ENCODE results near the gene DCBLD1. TPM values are rescaled to one million over a fixed set of nuclear protein-coding genes. Genes with fewer than 3 reads are reported as not detected.

Gene DCBLD1
- total and polyA plus RNA-seq, 11 donors = 2.9 to 11.4 (median 4.0) TPM

GRCh38 chr6:117595099-117595923 is 112.8 kb downstream of the DCBLD1 start:
- Histone ChIP-seq H3K9me3 (peaks cover 0 to 4% (median 0%) of the 10 kb centered on the region in 12 donors), H3K36me3 (peaks cover 0 to 14% (median 4%) of the 10 kb centered on the region in 9 donors), H3K4me3 (no peak overlapping the region), H3K27ac (no peak overlapping the region), H3K4me1 (peaks cover 0 to 47% (median 31%) of the 10 kb centered on the region in 12 donors), H3K27me3 (no peaks in the 10 kb centered on the region)
- no peak for DNase-seq
- intact Hi-C loops (cut with DNase I) = no loop called here
- TF ChIP-seq CTCF (IDR thresholded peaks at IDR 0.05) (no peak), POLR2A (IDR thresholded peaks at IDR 0.05) (no peak)
- no peak for ATAC-seq
- WGBS, 4 donors = 97 to 98% (median 97%) methylated on average over 2 of the region's 2 CpGs

- 92 to 98% (median 97%) methylated on average over 2 of the region's 2 CpGs for WGBS, 4 donors
- TF ChIP-seq CTCF (IDR thresholded peaks at IDR 0.05) (no peak), POLR2A (IDR thresholded peaks at IDR 0.05) (no peak)
- peaks cover 0 to 45% (median 36%) of the 10 kb centered on the region in 12 donors for H3K4me1 ChIP-seq
- no peak overlapping the region for H3K27ac ChIP-seq
- ATAC-seq (no peak), DNase-seq (no peak)
- H3K4me3 ChIP-seq = no peak overlapping the region
- no peaks in the 10 kb centered on the region for H3K27me3 ChIP-seq
- intact Hi-C loops (cut with DNase I) = no loop called here
- peaks cover 0 to 11% (median 2%) of the 10 kb centered on the region in 9 donors for H3K36me3 ChIP-seq
- H3K9me3 ChIP-seq = peaks cover 0 to 4% (median 0%) of the 10 kb centered on the region in 12 donors
Observed at GRCh38 chr6:117597755-117598154, 115.3 kb downstream of the DCBLD1 start.

Other genes starting within 250 kb of the DCBLD1 start
- 10 to 100 TPM in 1 of 9 donors, 1 to 10 TPM in 1, under 1 TPM in 4, not detected in 3; 0.20 to 29.3 (median 0.54) TPM for gene VGLL2, start 217.1 kb upstream of the DCBLD1 start, total RNA-seq
- gene VGLL2, start 217.1 kb upstream of the DCBLD1 start, polyA plus RNA-seq = under 1 TPM in 1 of 2 donors, not detected in 1; 0.23 TPM
- under 1 TPM in 3 of 9 donors, not detected in 6; 0.04 to 0.07 (median 0.06) TPM for gene ROS1, start 56.7 kb upstream of the DCBLD1 start, total RNA-seq
- gene ROS1, start 56.7 kb upstream of the DCBLD1 start, polyA plus RNA-seq = under 1 TPM in 1 of 2 donors, not detected in 1; 0.01 TPM
- 10 to 100 TPM; 16.4 to 29.9 (median 21.5) TPM for gene GOPC, start 119.8 kb downstream of the DCBLD1 start, total RNA-seq
- gene GOPC, start 119.8 kb downstream of the DCBLD1 start, polyA plus RNA-seq = 10 to 100 TPM; 13.5 to 16.2 TPM
- gene NUS1, start 192.8 kb downstream of the DCBLD1 start, total RNA-seq = 10 to 100 TPM in 8 of 9 donors, 1 to 10 TPM in 1; 8.1 to 20.1 (median 14.7) TPM
- 10 to 100 TPM in 1 of 2 donors, 1 to 10 TPM in 1; 9.1 to 22.0 TPM for gene NUS1, start 192.8 kb downstream of the DCBLD1 start, polyA plus RNA-seq

Data from heart left ventricle (tissue), 16 donors.